Fibroblast of peridontal ligament (primary cell): ENCODE measurements around the gene GTF2H1.

Source experiments
- DNase-seq: peaks from one replicate; pipeline ENCODE4 v3.0.0-alpha.2; 2010; ENCODE audit errors: extremely low read depth

The GTF2H1 gene

GRCh38 chr11:18321969-18322711, at the start of gene GTF2H1, which contains the start of gene HPS5:
GTF2H1 (plus strand) TSS chr11:18322567; CDS start chr11:18333075, 10,508 bp downstream.
HPS5 (minus strand) TSS chr11:18322140; CDS start chr11:18317858, 4,282 bp downstream.
- DNase-seq = peak; percentile 98

- DNase-seq = no peak
Observed at GRCh38 chr11:18277565-18278271, 44.6 kb upstream of the GTF2H1 start.

GRCh38 chr11:18280438-18281045, 41.8 kb upstream of the GTF2H1 start:
- no peak for DNase-seq

GRCh38 chr11:18282626-18283025, 39.7 kb upstream of the GTF2H1 start:
- no peak for DNase-seq

GRCh38 chr11:18285841-18286240, 36.5 kb upstream of the GTF2H1 start:
- no peak for DNase-seq

GRCh38 chr11:18288911-18289310, 33.5 kb upstream of the GTF2H1 start:
- no peak for DNase-seq

- DNase-seq = no peak
Observed at GRCh38 chr11:18294862-18295261, 27.5 kb upstream of the GTF2H1 start.

GRCh38 chr11:18295316-18295715, 27.1 kb upstream of the GTF2H1 start:
- DNase-seq = no peak

- DNase-seq = no peak
Observed at GRCh38 chr11:18299721-18300120, 22.6 kb upstream of the GTF2H1 start.

GRCh38 chr11:18304745-18305144, 17.6 kb upstream of the GTF2H1 start:
- no peak for DNase-seq

- DNase-seq = no peak
Observed at GRCh38 chr11:18307461-18308139, 14.8 kb upstream of the GTF2H1 start.

- no peak for DNase-seq
Observed at GRCh38 chr11:18308242-18308641, 14.1 kb upstream of the GTF2H1 start.

GRCh38 chr11:18309691-18310090, 12.7 kb upstream of the GTF2H1 start:
- DNase-seq = no peak

GRCh38 chr11:18310800-18311340, 11.5 kb upstream of the GTF2H1 start:
- no peak for DNase-seq

- peak; percentile 51 for DNase-seq
Observed at GRCh38 chr11:18312012-18312411, 10.4 kb upstream of the GTF2H1 start.

- DNase-seq = peak; percentile 71
Observed at GRCh38 chr11:18312663-18313420, 9.5 kb upstream of the GTF2H1 start.

- DNase-seq = no peak
Observed at GRCh38 chr11:18313965-18314763, 8.2 kb upstream of the GTF2H1 start.

- no peak for DNase-seq
Observed at GRCh38 chr11:18314784-18315523, 7.4 kb upstream of the GTF2H1 start.

- no peak for DNase-seq
Observed at GRCh38 chr11:18315893-18316292, 6.5 kb upstream of the GTF2H1 start.

GRCh38 chr11:18317551-18317950, 4.8 kb upstream of the GTF2H1 start:
- DNase-seq = no peak
